Esophagus muscularis mucosa (tissue), 3 donors: ENCODE measurements around the gene EXOC3L4.

Experiments
- POLR2A ChIP-seq: fragments of 450-650 bp; IDR thresholded peaks from one replicate; pipeline ENCODE4 v1.6.1; 2017; ENCODE audit warnings: antibody characterized with exemption, moderate library complexity, mild to moderate bottlenecking, low read depth
- POLR2AphosphoS5 ChIP-seq, 2 donors: sonication (generic); formaldehyde crosslinking; IDR thresholded peaks; one replicate each; pipeline ENCODE4 v1.6.1; 2017; ENCODE audit warnings: antibody characterized with exemption in 2 of 2
- TF ChIP-seq, protein P1 (sequence below), 3 experiments: fragments of 200-600 bp in 2 of 3; fragments of 450-650 bp in 1 of 3; sonication (generic) in 2 of 3; IDR thresholded peaks; one replicate each; pipeline ENCODE4 v1.5.1; 2017 to 2019; ENCODE audit warnings: antibody characterized with exemption in 3 of 3, mild to moderate bottlenecking in 2 of 3, moderate library complexity in 1 of 3

DNA sequence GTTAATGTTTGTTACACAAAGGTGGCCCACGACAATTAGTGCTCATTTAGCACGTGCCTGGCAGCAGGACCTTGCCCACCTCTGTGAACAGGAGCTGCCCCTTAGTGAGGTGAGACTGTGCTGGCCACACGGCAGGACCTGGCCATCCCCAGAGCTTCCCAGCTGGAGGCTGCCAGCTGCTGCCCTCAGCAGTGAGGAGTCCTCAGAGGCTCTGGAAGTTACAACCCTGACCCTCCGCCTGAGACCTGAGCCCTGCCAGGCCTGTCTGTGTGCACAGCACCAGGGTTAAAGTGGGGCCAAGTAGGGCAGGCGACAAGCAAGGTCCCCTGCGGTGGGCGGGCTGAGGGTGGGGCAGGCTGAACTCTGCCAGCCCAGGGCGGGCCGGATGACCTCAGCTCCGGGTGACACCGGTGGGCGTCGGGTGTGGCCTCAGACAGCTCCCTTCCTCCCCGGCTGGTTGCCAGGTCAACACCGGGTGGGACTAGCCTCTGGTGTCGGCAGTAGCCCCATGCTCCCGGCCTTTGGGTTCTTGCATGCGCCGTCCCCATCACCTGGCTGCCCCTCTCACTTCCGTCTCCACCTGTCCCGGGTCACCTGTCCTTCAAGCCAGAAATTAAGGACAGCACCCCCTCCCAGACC, 19.7 kb upstream of the EXOC3L4 start:
- TF ChIP-seq, protein P1, sequence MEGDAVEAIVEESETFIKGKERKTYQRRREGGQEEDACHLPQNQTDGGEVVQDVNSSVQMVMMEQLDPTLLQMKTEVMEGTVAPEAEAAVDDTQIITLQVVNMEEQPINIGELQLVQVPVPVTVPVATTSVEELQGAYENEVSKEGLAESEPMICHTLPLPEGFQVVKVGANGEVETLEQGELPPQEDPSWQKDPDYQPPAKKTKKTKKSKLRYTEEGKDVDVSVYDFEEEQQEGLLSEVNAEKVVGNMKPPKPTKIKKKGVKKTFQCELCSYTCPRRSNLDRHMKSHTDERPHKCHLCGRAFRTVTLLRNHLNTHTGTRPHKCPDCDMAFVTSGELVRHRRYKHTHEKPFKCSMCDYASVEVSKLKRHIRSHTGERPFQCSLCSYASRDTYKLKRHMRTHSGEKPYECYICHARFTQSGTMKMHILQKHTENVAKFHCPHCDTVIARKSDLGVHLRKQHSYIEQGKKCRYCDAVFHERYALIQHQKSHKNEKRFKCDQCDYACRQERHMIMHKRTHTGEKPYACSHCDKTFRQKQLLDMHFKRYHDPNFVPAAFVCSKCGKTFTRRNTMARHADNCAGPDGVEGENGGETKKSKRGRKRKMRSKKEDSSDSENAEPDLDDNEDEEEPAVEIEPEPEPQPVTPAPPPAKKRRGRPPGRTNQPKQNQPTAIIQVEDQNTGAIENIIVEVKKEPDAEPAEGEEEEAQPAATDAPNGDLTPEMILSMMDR (IDR thresholded peaks at IDR 0.05): no peak
- TF ChIP-seq POLR2AphosphoS5 (IDR thresholded peaks at IDR 0.05) (no peak), POLR2A (no peak)
